Mammary epithelial cell (primary cell): ENCODE measurements around the gene KLHL29.

Source experiments
- CTCF ChIP-seq, 2 donors: IDR thresholded peaks in 1 of 2; conservative IDR thresholded peaks in 1 of 2; 2 replicates each; pipeline ENCODE4 v1.5.1; 2011 to 2012; ENCODE audit warnings: inconsistent platforms in 2 of 2, low read length in 2 of 2, mild to moderate bottlenecking in 2 of 2, control low read depth in 1 of 2, low read depth in 1 of 2; ENCODE audit not compliant: insufficient read depth in 1 of 2; ENCODE audit errors: extremely low read depth in 1 of 2
- EZH2 ChIP-seq: IDR thresholded peaks from 2 replicates; pipeline ENCODE4 v1.6.1; 2012; ENCODE audit warnings: low read length, inconsistent platforms, borderline replicate concordance

GRCh38 chr2:23417310-23417709, 32.3 kb downstream of the KLHL29 start:
- no peak for TF ChIP-seq CTCF (conservative IDR thresholded peaks at IDR 0.05 in 1 of 2, IDR thresholded peaks at IDR 0.05 in 1 of 2; ENCODE audit: extremely low read depth in 1 of 2, insufficient read depth in 1 of 2, low read depth in 1 of 2, low read length in 2 of 2)
- no peak for TF ChIP-seq EZH2
